NCI-H82 treated with DMSO at 0.1 percent for 48 hours (cell line): ENCODE measurements around the gene PNPLA1.

Source experiments
- DNase-seq: peaks from one replicate; lab custom pipeline; 2025; ENCODE audit not compliant: unreplicated experiment; lab: John Stamatoyannopoulos, UW

Gene PNPLA1

GRCh38 chr6:36312854-36313648 is 43.2 kb downstream of the PNPLA1 start:
- no peak for DNase-seq

GRCh38 chr6:36313649-36313936 is 43.7 kb downstream of the PNPLA1 start:
- DNase-seq: no peak

- peak; percentile 4 for DNase-seq
Measured at GRCh38 chr6:36314221-36315014, 44.6 kb downstream of the PNPLA1 start.

- DNase-seq: no peak
Measured at GRCh38 chr6:36315921-36316320, 46.1 kb downstream of the PNPLA1 start.

- no peak for DNase-seq
Measured at GRCh38 chr6:36317623-36318022, 47.8 kb downstream of the PNPLA1 start.

GRCh38 chr6:36318690-36319435 is 49.0 kb downstream of the PNPLA1 start:
- DNase-seq: peak; percentile 57

GRCh38 chr6:36319436-36319762 is 49.5 kb downstream of the PNPLA1 start:
- peak; percentile 57 for DNase-seq

GRCh38 chr6:36319821-36320220 is 50.0 kb downstream of the PNPLA1 start:
- no peak for DNase-seq

- DNase-seq: no peak
Measured at GRCh38 chr6:36320475-36320874, 50.6 kb downstream of the PNPLA1 start.

- no peak for DNase-seq
Measured at GRCh38 chr6:36322591-36322990, 52.7 kb downstream of the PNPLA1 start.

GRCh38 chr6:36323062-36323461 is 53.2 kb downstream of the PNPLA1 start:
- DNase-seq: no peak

GRCh38 chr6:36324191-36324590 is 54.3 kb downstream of the PNPLA1 start:
- DNase-seq: no peak

GRCh38 chr6:36324715-36325114 is 54.9 kb downstream of the PNPLA1 start:
- DNase-seq: no peak

- DNase-seq: no peak
Measured at GRCh38 chr6:36326356-36326995, 56.6 kb downstream of the PNPLA1 start.

- DNase-seq: no peak
Measured at GRCh38 chr6:36327226-36327918, 57.5 kb downstream of the PNPLA1 start.

- DNase-seq: no peak
Measured at GRCh38 chr6:36327919-36328236, 58.0 kb downstream of the PNPLA1 start.

- DNase-seq: no peak
Measured at GRCh38 chr6:36328600-36328999, 58.7 kb downstream of the PNPLA1 start.

- DNase-seq: no peak
Measured at GRCh38 chr6:36329798-36330291, 60.0 kb downstream of the PNPLA1 start.

- no peak for DNase-seq
Measured at GRCh38 chr6:36330366-36330765, 60.5 kb downstream of the PNPLA1 start.

- DNase-seq: no peak
Measured at GRCh38 chr6:36331381-36331780, 61.5 kb downstream of the PNPLA1 start.
